Mammary epithelial cell (primary cell): ENCODE measurements around the gene ST3GAL4.

Experiments
- CTCF ChIP-seq, 2 donors: IDR thresholded peaks in 1 of 2; conservative IDR thresholded peaks in 1 of 2; 2 replicates each; pipeline ENCODE4 v1.5.1; 2011 to 2012; ENCODE audit warnings: inconsistent platforms in 2 of 2, low read length in 2 of 2, mild to moderate bottlenecking in 2 of 2, control low read depth in 1 of 2, low read depth in 1 of 2; ENCODE audit not compliant: insufficient read depth in 1 of 2; ENCODE audit errors: extremely low read depth in 1 of 2
- EZH2 ChIP-seq: IDR thresholded peaks from 2 replicates; pipeline ENCODE4 v1.6.1; 2012; ENCODE audit warnings: low read length, inconsistent platforms, borderline replicate concordance

DNA sequence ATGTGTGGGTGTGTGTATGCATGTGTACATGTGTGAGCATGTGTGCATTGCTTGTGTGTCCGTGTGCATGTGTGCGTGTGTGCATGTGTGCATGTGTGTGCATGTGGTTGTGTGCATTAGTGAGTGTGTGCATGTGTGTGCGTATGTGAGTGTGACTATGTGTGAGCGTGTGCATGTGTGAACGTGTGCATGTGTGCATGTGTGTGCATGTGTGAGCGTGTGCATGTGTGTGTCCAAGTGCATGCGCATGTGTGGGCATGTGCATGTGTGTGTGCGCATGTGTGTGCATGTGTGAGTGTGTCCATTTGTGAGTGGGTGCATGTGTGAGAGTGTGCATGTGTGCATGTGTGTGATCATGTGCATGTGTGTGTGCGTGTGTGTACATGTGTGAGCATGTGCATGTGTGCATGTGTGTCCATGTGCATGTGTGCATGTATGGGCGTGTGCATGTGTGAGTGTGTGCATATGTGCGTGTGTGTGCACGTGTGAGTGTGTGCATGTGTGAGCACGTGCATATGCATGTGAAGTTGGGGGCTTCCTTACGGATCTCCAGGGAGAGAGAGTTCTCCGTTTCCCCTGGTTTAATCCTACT, 95.8 kb downstream of the ST3GAL4 start:
- no peak for TF ChIP-seq CTCF (conservative IDR thresholded peaks at IDR 0.05 in 1 of 2, IDR thresholded peaks at IDR 0.05 in 1 of 2; ENCODE audit: extremely low read depth in 1 of 2, insufficient read depth in 1 of 2, low read depth in 1 of 2, low read length in 2 of 2)
- peak; percentile 20 for TF ChIP-seq EZH2
